H9 (cell line): ENCODE measurements around the gene TANK. TPM values are rescaled to one million over a fixed set of nuclear protein-coding genes. Genes with fewer than 3 reads are reported as not detected.

Source experiments
- DNase-seq: peaks from one replicate; pipeline ENCODE4 v3.0.0-alpha.2; 2017
- H2AFZ ChIP-seq: one replicate; pipeline ENCODE4 v1.6.1; 2013; ENCODE audit warnings: mild to moderate bottlenecking, low read length, control low read depth, moderate library complexity
- H2AK5ac ChIP-seq: 2 replicates; pipeline ENCODE4 v1.6.1; 2013; ENCODE audit warnings: low read length, control low read depth, mixed read lengths; ENCODE audit not compliant: insufficient read length
- H2BK120ac ChIP-seq: one replicate; pipeline ENCODE4 v1.6.1; 2013; ENCODE audit warnings: low read depth, mild to moderate bottlenecking, low read length, control low read depth, inconsistent platforms; ENCODE audit not compliant: poor library complexity, severe bottlenecking
- H2BK12ac ChIP-seq: 2 replicates; pipeline ENCODE4 v1.6.1; 2013; ENCODE audit warnings: low read length, control low read depth, mixed read lengths, low read depth; ENCODE audit not compliant: insufficient read length
- H2BK15ac ChIP-seq: 2 replicates; pipeline ENCODE4 v1.6.1; 2013; ENCODE audit warnings: low read depth, low read length, control low read depth
- H2BK20ac ChIP-seq: one replicate; pipeline ENCODE4 v1.6.1; 2013; ENCODE audit warnings: low read depth, mild to moderate bottlenecking, low read length, control low read depth, inconsistent platforms; ENCODE audit not compliant: poor library complexity, severe bottlenecking
- H2BK5ac ChIP-seq: 2 replicates; pipeline ENCODE4 v1.6.1; 2013; ENCODE audit warnings: low read length, control low read depth, mixed read lengths; ENCODE audit not compliant: insufficient read length
- H3K14ac ChIP-seq: 2 replicates; pipeline ENCODE4 v1.6.1; 2013; ENCODE audit warnings: low read length, control low read depth; ENCODE audit not compliant: insufficient read depth
- H3K18ac ChIP-seq: 2 replicates; pipeline ENCODE4 v1.6.1; 2013; ENCODE audit warnings: low read depth, mild to moderate bottlenecking, mixed read lengths, low read length, control low read depth; ENCODE audit not compliant: insufficient read length
- H3K23ac ChIP-seq: 2 replicates; pipeline ENCODE4 v1.6.1; 2013; ENCODE audit warnings: low read length, control low read depth, mixed read lengths, low read depth; ENCODE audit not compliant: insufficient read length
- H3K23me2 ChIP-seq: 2 replicates; pipeline ENCODE4 v1.6.1; 2013; ENCODE audit warnings: low read depth, mild to moderate bottlenecking, mixed read lengths, low read length, control low read depth; ENCODE audit not compliant: insufficient read length, poor library complexity, severe bottlenecking
- H3K27ac ChIP-seq: 2 replicates; pipeline ENCODE4 v1.5.1; 2013; ENCODE audit warnings: low read length, control low read depth, mixed read lengths, low read depth; ENCODE audit not compliant: insufficient read length
- H3K27me3 ChIP-seq: 2 replicates; pipeline ENCODE4 v1.6.1; 2013; ENCODE audit warnings: low read length, control low read depth, inconsistent platforms; ENCODE audit not compliant: insufficient read depth
- H3K4ac ChIP-seq: 2 replicates; pipeline ENCODE4 v1.6.1; 2013; ENCODE audit warnings: low read depth, mild to moderate bottlenecking, control low read depth, inconsistent platforms, low read length, moderate library complexity
- H3K4me1 ChIP-seq: 2 replicates; pipeline ENCODE4 v1.6.1; 2013; ENCODE audit warnings: low read length, control low read depth, inconsistent platforms; ENCODE audit not compliant: insufficient read depth
- H3K4me2 ChIP-seq: 2 replicates; pipeline ENCODE4 v1.6.1; 2013; ENCODE audit warnings: low read length, control low read depth, mixed read lengths; ENCODE audit not compliant: insufficient read length, insufficient read depth
- H3K56ac ChIP-seq: 2 replicates; pipeline ENCODE4 v1.6.1; 2013; ENCODE audit warnings: low read depth, mild to moderate bottlenecking, mixed read lengths, low read length, control low read depth; ENCODE audit not compliant: insufficient read length
- H3K79me1 ChIP-seq: 2 replicates; pipeline ENCODE4 v1.6.1; 2013; ENCODE audit warnings: low read depth, mild to moderate bottlenecking, moderate library complexity, low read length, control low read depth, inconsistent platforms; ENCODE audit not compliant: insufficient read depth, poor library complexity, severe bottlenecking
- H3K79me2 ChIP-seq: 2 replicates; pipeline ENCODE4 v1.6.1; 2013; ENCODE audit warnings: low read length, control low read depth, inconsistent platforms; ENCODE audit not compliant: insufficient read depth
- H3K9ac ChIP-seq: 2 replicates; pipeline ENCODE4 v1.6.1; 2013; ENCODE audit warnings: low read length, control low read depth, mixed read lengths; ENCODE audit not compliant: insufficient read length; ENCODE audit errors: extremely low read depth
- H3K9me3 ChIP-seq: one replicate; pipeline ENCODE4 v1.6.1; 2013; ENCODE audit warnings: low read depth, low read length, inconsistent platforms; ENCODE audit not compliant: control insufficient read depth
- H3T11ph ChIP-seq: one replicate; pipeline ENCODE4 v1.6.1; 2013; ENCODE audit warnings: mild to moderate bottlenecking, low read length, control low read depth, inconsistent platforms
- H4K20me1 ChIP-seq: one replicate; pipeline ENCODE4 v1.6.1; 2013; ENCODE audit not compliant: control insufficient read depth, insufficient read length, insufficient read depth
- H4K5ac ChIP-seq: 2 replicates; pipeline ENCODE4 v1.6.1; 2013; ENCODE audit warnings: low read depth, mild to moderate bottlenecking, mixed read lengths, low read length, control low read depth; ENCODE audit not compliant: insufficient read length
- H4K8ac ChIP-seq: replicated peaks from 2 replicates; pipeline ENCODE4 v1.6.1; 2013; ENCODE audit warnings: low read length, control low read depth, mixed read lengths, low read depth; ENCODE audit not compliant: insufficient read length
- H4K91ac ChIP-seq: 2 replicates; pipeline ENCODE4 v1.6.1; 2013; ENCODE audit warnings: low read depth, mild to moderate bottlenecking, moderate library complexity, mixed read lengths, low read length, control low read depth; ENCODE audit not compliant: insufficient read length
- H3K27ac Mint-ChIP-seq, 3 experiments: 2 replicates in 2 of 3; 3 replicates in 1 of 3; pipeline ENCODE4 v1.8.0; 2020 to 2021; ENCODE audit warnings: mixed read lengths in 3 of 3, mild to moderate bottlenecking in 1 of 3, moderate library complexity in 1 of 3
- H3K27me3 Mint-ChIP-seq: 2 replicates; pipeline ENCODE4 v1.8.0; 2021; ENCODE audit warnings: low read depth, mild to moderate bottlenecking, moderate library complexity, mixed read lengths
- H3K36me3 Mint-ChIP-seq, 3 experiments: 2 replicates in 2 of 3; 3 replicates in 1 of 3; pipeline ENCODE4 v1.8.0; 2020 to 2021; ENCODE audit warnings: low read depth in 3 of 3, mixed read lengths in 3 of 3; ENCODE audit not compliant: insufficient read depth in 1 of 3
- H3K4me1 Mint-ChIP-seq, 2 experiments: 2 replicates each; pipeline ENCODE4 v1.8.0; 2020; ENCODE audit warnings: mixed read lengths in 2 of 2
- H3K4me3 Mint-ChIP-seq, 2 experiments: 2 replicates in 1 of 2; 3 replicates in 1 of 2; pipeline ENCODE4 v1.8.0; 2020 to 2021; ENCODE audit warnings: mild to moderate bottlenecking in 2 of 2, mixed read lengths in 2 of 2, moderate library complexity in 1 of 2
- H3K9me3 Mint-ChIP-seq, 2 experiments: 2 replicates in 1 of 2; 3 replicates in 1 of 2; pipeline ENCODE4 v1.8.0; 2020; ENCODE audit warnings: mild to moderate bottlenecking in 2 of 2, mixed read lengths in 2 of 2, moderate library complexity in 1 of 2
- CTCF ChIP-seq: fragments of 200-600 bp; sonication (generic); conservative IDR thresholded peaks from 3 replicates; pipeline ENCODE4 v1.8.0; 2021; ENCODE audit warnings: antibody characterized with exemption, mild to moderate bottlenecking
- WGBS: extraction: QIAGEN DNeasy Blood & Tissue Kit; methylation state at CpG from one replicate; pipeline ENCODE4 v1.1.7; 2013; ENCODE audit warnings: missing lambda C conversion rate, low lambda C conversion rate, mixed read lengths; ENCODE audit not compliant: insufficient read length; ENCODE audit errors: extremely low coverage; 5-methylcytosine and 5-hydroxymethylcytosine counted together
- total RNA-seq: library from RNA; stranded (reverse); gene quantifications from 2 replicates; pipeline ENCODE4 v1.2.1, GENCODE V29; 2021

The TANK gene
- total RNA-seq, 1 experiment from 2014 or later: 23.9 TPM

- no peak overlapping the region for H4K8ac ChIP-seq
- Mint-ChIP-seq H3K27me3 (peaks cover 23% of the 10 kb centered on the region), H3K4me1 (peaks cover 14 to 17% of the 10 kb centered on the region in 2 experiments), H3K4me3 (no peak overlapping the region), H3K9me3 (no peaks in the 10 kb centered on the region; a peak in 1 of 5 replicates), H3K27ac (no peak overlapping the region), H3K36me3 (peaks cover 0 to 5% (median 0%) of the 10 kb centered on the region in 3 experiments; a peak in 2 of 7 replicates)
- H3K9me3 ChIP-seq: no peaks in the 10 kb centered on the region
- no peak for TF ChIP-seq CTCF
- no peak overlapping the region for H2AK5ac ChIP-seq
- H3K56ac ChIP-seq: no peak overlapping the region
- no peak for DNase-seq
- no peak overlapping the region for H3K4me2 ChIP-seq
- no peaks in the 10 kb centered on the region for H4K20me1 ChIP-seq
- no peak overlapping the region for H4K5ac ChIP-seq
- H3K79me2 ChIP-seq: no peaks in the 10 kb centered on the region
- H2BK20ac ChIP-seq: no peak overlapping the region
- H2AFZ ChIP-seq: no peak overlapping the region
- WGBS: no CpG with 5 or more reads among the region's 2 CpGs
- H3K9ac ChIP-seq: no peak overlapping the region
- no peaks in the 10 kb centered on the region; the same call in 1 of the 2 replicates for H3K27me3 ChIP-seq
- no peak overlapping the region for H4K91ac ChIP-seq
- H3K23me2 ChIP-seq: peaks cover 22% of the 10 kb centered on the region
- no peak overlapping the region for H2BK12ac ChIP-seq
- no peak overlapping the region for H3K23ac ChIP-seq
- no peak overlapping the region for H3K27ac ChIP-seq
- no peak overlapping the region for H2BK15ac ChIP-seq
- H3K18ac ChIP-seq: no peak overlapping the region
- no peak overlapping the region for H3K14ac ChIP-seq
- no peak overlapping the region for H3K4ac ChIP-seq
- H3K4me1 ChIP-seq: no peaks in the 10 kb centered on the region
- H2BK120ac ChIP-seq: no peak overlapping the region
- no peak overlapping the region for H3T11ph ChIP-seq
- H3K79me1 ChIP-seq: no peaks in the 10 kb centered on the region
- no peak overlapping the region for H2BK5ac ChIP-seq
These were observed 74.4 kb downstream of the TANK start for GRCh38 chr2:161234627-161235026.
